GM21723 (cell line): ENCODE results near the gene PARL.
"Not testable (repeated sequence)": the region's sequence is repeated elsewhere in the genome, so short reads cannot be mapped to it uniquely, and the experiment has no call there.

Experiments
- ATAC-seq: cut with Tn5 transposase; IDR thresholded peaks from one replicate; pipeline ENCODE4 v1.9.1; 2021; ENCODE audit warnings: mild to moderate bottlenecking, moderate library complexity; ENCODE audit not compliant: unreplicated experiment

The PARL gene

DNA sequence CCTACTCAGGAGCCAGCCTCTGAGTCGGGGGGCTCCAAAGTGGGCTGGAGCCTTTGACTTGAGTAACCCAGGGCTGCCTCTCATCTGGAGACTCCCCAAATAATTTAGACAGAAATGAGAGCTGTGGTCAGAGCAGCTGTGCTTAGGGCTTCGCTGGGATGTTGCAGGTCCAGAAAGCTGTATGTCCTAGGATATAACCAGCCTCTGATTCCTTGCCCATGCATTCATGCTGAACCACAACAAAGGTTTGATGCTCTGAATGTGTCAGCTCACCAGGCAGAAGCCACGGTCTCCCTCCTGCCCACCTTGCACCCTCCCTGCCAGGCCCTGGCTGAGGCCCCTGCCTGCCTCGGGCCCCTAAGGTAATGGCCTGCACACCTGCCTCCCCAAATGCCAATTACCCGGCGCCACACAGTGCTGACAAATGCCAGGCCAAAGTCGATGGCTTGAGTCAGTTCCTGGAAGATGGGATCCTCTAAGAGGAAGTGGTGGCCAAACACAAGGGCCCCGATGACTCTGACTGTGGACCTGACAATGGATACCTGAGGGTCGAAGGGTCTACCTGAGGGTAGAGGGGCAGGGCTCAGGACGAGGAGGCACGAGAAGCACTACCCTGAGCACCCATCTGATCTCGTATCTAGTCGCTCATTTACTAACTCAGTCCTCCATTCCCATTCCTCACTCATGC lies 21.7 kb upstream of the PARL start:
- no peak for ATAC-seq

DNA sequence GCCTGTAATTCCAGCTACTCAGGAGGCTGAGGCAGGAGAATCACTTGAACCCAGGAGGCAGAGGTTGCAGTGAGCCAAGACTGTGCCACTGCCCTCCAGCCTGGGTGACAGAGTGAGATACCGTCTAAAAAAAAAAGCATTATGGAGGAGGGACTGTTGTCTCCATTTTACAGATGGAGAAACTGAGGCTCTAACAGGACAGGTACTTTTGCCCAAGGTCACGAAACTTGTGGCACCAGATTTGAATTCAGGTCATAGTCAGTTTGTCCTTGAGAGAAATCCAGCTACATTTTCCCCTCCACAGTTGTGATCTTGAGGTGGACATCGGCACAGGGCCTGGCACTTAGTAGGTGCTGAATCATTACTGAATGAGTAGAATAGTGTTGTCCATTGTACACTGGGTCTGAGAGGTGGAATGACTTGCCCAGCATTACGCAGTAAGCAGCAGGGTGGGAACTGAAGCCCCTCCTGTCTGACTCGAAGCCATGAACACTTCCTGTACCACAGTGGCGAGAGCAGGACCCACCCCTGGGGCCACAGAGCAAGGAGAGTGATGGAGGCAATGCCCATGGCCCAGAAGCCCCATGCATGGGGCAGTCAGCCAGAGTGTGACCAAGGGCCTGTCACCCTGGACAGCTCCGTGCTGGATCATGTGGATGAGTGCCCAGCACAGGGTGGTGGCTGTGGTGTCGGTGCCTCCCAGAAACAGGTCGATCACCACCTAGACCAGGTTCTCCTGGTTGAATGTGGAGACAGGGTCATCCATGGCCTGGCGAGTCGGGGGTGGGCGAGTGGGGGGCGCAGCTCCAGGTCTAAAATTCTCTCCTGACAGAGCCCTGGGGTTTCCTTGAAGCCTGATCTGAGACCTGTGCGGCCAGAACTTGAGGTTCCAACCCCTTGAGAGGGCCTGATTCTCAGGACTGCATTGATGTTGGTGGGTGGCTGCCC lies 20.4 kb upstream of the PARL start:
- no peak for ATAC-seq

DNA sequence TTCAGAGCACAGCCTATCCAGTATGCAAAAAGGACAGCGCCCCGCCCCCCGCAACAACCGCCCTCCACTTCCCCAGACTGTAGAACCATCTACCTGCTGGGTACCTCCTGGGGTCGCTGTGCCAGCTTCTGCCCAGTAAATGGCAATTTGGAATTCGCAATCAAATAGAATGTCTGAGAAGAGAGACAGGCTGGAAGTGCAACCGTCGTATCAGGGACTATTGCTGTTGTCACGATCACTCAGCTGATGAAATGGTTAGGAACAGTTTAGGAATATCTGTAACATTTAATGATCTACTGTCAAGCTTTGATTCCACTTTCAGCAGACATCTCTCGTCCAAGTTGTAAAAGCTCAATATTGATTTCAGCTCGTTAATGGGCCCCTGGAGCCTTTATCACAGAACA lies 13.3 kb upstream of the PARL start:
- no peak for ATAC-seq

DNA sequence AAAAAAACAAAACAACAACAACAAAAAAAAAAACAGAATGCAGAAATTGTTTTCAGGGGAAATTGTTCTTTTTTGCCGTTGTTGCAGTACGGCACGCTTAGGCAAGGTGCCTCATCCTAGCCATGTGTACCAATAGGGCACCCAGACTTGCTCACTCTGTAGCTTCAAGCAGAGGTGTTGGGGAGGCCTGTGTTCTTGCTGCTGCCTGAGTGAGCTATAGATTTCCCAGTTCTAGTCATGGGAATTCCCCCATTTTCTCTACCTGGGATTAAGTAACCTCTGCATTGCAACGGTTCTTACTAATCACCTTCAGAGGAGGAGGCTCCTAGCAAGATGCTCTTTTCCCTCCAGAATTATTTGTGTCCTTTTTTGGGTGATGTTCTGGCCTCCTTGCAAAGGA lies 12.9 kb upstream of the PARL start:
- ATAC-seq = no peak

GRCh38 chr3:183896610-183897009 lies 11.9 kb upstream of the PARL start:
- no peak for ATAC-seq

GRCh38 chr3:183896184-183896583 lies 11.5 kb upstream of the PARL start:
- ATAC-seq = no peak

DNA sequence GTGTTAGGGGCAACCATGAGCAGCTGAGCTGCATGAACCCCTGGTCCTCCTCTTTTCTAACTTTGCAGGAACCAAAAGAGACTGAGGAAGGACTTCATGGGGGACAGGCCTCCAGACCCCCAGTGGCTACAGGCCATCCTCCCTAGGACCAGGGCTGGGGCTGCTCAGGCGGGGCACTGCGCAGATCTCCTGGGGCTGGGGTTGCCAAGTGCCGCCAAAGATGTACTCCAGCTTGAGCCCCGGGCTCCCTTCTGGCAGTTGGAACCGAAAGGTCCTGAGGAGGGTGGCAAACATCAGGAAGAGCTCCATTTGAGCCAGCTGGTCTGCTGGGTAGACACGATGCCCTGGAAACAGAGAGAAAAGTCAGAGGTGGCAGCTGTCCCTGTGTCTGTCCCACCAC lies 11.1 kb upstream of the PARL start:
- no peak for ATAC-seq

- ATAC-seq = peak; percentile 72
Measured at GRCh38 chr3:183895296-183895695, 10.6 kb upstream of the PARL start.

- no peak for ATAC-seq
Measured at GRCh38 chr3:183892610-183893214, 8.0 kb upstream of the PARL start.

- no peak for ATAC-seq
Measured at GRCh38 chr3:183885766-183886165, 1.1 kb upstream of the PARL start.

DNA sequence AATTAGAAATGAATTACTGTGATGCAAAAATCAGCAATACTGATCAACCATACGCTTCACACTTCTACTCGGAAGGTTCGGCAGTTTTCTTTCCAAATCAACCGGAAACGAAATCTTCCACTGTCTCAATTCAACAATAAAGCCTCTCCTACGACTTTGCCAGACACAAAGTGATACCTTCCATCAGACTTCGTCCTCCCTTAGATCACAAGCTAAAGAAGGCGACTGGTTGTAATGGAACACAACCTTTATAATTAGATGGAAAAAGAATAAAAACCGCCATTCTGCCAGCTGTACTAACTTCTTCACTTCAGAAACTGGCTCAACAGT lies 618 bp downstream of the PARL start:
- peak; percentile 1 for ATAC-seq

DNA sequence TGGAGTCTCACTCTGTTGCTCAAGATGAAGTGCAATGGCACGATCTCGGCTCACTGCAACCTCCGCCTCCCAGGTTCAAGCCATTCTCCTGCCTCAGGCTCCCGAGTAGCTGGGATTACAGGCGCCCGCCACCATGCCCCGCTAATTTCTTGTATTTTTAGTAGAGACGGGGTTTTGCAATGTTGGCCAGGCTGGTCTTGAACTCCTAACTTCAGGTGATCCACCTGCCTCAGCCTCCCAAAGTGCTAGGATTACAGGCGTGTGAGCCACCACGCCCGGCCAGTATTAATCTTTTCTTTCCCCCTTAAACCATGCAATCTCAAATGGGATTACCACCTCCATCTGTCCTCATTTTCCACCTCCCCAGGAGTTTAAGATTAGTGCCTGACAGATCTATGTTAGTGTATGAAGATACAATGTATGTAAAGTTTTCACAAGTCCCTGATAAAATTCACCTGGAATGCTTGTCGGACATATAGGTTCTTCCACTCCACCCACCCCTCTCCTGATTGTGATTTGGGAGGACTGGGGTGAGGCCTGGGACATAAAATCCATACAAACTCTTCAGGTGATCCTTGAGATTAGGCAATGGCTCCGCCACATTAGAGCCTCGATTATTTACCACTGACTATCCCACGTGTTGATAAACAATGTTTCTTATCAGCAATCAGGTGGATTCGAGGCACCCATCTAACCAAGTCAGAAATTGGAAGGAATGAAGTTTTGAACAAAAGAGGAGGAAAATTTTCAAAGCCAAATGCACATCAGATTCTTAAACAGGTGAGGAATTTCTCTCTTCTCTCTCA lies 1.2 kb downstream of the PARL start:
- no peak for ATAC-seq

DNA sequence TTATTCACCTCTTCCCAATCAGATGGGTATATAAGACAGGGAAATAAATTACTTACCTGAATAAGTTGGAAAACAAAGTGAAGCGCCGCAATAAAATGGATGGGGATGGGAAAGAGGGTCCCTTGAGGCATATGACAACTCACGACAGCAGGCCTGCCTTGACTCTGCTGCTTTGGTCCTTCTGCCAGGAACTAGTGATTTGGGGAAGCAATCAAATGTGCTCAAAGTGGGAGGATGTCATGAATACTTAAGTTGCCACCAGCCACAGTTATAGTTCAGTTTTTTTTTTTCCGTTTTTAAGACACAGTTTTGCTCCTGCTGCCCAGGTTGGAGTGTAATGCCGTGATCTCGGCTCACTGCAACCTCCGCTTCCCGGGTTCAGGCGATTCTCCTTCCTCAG lies 4.6 kb downstream of the PARL start:
- no peak for ATAC-seq

- no peak for ATAC-seq
Measured at GRCh38 chr3:183879243-183879642, 5.4 kb downstream of the PARL start.

DNA sequence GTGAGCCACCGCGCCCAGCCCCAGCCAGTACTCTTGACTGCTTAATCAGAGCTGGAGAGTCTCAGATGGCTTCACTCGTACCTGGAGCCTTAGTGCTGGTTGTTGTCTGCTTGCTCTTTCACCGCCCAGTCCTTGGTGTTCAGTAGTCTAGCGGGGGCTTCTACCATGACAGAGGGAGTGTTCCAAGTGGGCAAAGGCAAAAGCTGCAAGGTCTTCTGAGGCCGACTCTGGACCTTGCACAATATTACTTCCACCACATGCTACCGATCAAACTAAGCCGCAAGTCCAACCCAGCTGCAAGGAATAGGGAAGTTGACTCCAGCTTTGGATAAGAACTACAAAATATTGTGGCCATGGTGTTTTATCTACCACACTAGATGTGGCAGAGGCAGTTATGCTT lies 6.6 kb downstream of the PARL start:
- ATAC-seq = no peak

DNA sequence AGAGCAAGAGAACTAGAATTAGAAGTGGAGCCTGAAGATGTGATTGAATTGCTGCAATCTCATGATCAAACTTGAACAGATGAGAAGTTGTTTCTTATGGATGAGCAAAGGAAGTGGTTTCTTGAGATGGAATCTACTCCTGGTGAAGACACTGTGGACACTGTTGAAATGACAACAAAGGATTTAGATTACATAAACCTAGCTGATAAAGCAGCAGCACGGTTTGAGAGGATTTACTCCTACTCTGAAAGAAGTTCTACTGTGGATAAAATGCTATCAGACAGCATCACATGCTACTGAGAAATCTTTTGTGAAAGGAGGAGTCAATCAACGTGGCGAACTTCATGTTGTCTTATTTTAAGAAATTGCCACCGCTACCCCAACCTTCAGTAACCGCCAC lies 7.5 kb downstream of the PARL start:
- not testable (repeated sequence) for ATAC-seq

GRCh38 chr3:183875411-183875810 lies 9.3 kb downstream of the PARL start:
- ATAC-seq = no peak

DNA sequence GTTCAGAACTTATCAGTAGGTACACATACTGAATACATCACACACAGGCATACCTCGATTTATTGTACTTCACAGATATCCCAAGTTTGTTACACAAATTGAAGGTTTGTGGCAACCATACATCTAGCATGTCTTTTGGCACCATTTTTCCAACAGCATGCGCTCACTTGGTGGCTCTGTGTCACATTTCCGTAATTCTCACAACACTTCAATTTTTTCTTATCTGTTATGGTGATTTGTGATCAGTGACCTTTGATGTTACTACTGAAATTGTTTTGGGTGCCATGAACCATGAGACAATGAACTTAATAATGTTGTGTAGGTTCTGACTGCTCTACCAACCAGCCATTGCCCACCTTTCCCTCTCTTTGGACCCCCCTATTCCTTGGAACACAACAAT lies 10.8 kb downstream of the PARL start:
- ATAC-seq = no peak

DNA sequence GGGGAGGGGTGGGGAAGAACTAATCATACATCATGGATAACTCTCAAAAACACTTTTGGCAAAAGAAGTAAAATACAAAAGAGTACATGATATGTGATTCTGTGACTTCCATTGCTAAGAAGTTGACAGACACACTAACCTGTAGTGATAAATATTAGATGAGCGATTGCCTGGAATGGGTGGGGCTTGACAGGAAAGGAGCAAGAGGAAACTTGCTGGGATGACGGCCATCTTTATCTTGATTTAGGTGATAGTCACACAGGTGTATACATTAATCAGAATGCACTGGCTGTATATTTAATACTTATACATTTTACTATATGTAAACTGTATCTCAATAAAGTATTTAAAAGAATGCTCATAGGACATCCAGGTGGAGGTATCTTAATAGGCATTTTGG lies 13.1 kb downstream of the PARL start:
- ATAC-seq = no peak

- ATAC-seq = no peak
Measured at GRCh38 chr3:183870563-183870962, 14.1 kb downstream of the PARL start.

DNA sequence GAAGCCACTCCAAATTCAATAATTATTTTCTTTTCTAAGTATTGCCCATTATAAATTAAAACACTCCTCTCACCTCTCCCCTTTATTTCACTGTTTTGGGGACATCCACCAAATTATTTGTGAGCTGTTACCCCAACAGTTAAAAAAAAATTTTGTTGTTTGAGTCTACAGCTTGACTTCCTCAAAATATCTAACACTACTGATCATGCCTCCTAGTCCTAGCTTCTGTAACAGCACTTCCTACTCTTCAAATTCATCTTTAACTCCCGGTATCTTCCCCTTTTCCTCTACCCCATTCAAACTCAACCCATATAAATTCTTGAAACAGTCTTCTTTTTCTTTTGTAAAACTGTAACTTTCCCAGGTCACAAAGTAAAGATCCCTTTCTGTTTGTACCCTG lies 15.9 kb downstream of the PARL start:
- no peak for ATAC-seq
